GM20000 (cell line): Measurements from ENCODE around the gene NXPE3.
"Not testable (repeated sequence)": the region's sequence is repeated elsewhere in the genome, so short reads cannot be mapped to it uniquely, and the experiment has no call there.

Source experiments
- DNase-seq: peaks from one replicate; pipeline ENCODE4 v3.0.0; 2012; ENCODE audit warnings: low spot score
- CTCF ChIP-seq: IDR thresholded peaks from 2 replicates; pipeline ENCODE4 v1.5.1; 2012; ENCODE audit warnings: mild to moderate bottlenecking, control low read depth; ENCODE audit errors: extremely low read depth, missing control alignments

Gene NXPE3

GRCh38 chr3:101779047-101779821, at the start of gene NXPE3:
TSS of gene NXPE3 (plus strand) at chr3:101779211. CDS start at chr3:101785597, 6,386 bp downstream.
- peak; percentile 90 for DNase-seq
- no peak for TF ChIP-seq CTCF

- TF ChIP-seq CTCF: no peak
- no peak for DNase-seq
Measured at GRCh38 chr3:101729586-101729985, 49.4 kb upstream of the NXPE3 start.

GRCh38 chr3:101730839-101731238, 48.2 kb upstream of the NXPE3 start:
- DNase-seq: no peak
- no peak for TF ChIP-seq CTCF

- no peak for DNase-seq
- TF ChIP-seq CTCF: no peak
Measured at GRCh38 chr3:101732240-101732641, 46.8 kb upstream of the NXPE3 start.

GRCh38 chr3:101735833-101736232, 43.2 kb upstream of the NXPE3 start:
- TF ChIP-seq CTCF: no peak
- DNase-seq: no peak

- not testable (repeated sequence) for DNase-seq
Measured at GRCh38 chr3:101741914-101742313, 37.1 kb upstream of the NXPE3 start.

GRCh38 chr3:101744811-101745210, 34.2 kb upstream of the NXPE3 start:
- DNase-seq: no peak
- no peak for TF ChIP-seq CTCF

GRCh38 chr3:101745934-101746333, 33.1 kb upstream of the NXPE3 start:
- DNase-seq: not testable (repeated sequence)

- DNase-seq: not testable (repeated sequence)
Measured at GRCh38 chr3:101753386-101754113, 25.5 kb upstream of the NXPE3 start.
